GM18858 (cell line): ENCODE results near the gene TEKT1.

Experiments used
- ATAC-seq: cut with Tn5 transposase; IDR thresholded peaks from one replicate; pipeline ENCODE4 v1.9.1; 2021; ENCODE audit not compliant: unreplicated experiment

TEKT1 gene

DNA sequence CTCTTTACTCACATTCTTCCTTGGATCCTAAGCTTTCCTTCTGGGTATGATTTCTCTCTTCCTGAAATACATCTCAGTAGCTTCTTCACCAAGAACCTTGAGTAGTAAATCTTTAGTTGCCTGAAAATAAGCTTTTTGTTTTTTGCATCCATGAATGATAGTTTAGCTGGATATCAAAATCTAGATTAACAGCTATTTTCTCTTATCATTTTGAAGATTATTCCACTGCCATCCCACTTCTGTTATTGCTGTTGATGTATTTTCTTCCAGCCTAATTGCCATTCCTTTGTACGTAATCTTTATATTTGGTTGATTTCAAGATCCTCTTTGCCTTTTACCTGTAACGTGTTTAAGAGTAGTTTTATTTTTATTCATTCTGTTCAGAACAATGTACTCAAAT lies 63.1 kb downstream of the TEKT1 start:
- ATAC-seq: no peak

- no peak for ATAC-seq
These were observed 69.8 kb downstream of the TEKT1 start for GRCh38 chr17:6761779-6762178.

- no peak for ATAC-seq
These were observed 73.8 kb downstream of the TEKT1 start for GRCh38 chr17:6757747-6758146.

DNA sequence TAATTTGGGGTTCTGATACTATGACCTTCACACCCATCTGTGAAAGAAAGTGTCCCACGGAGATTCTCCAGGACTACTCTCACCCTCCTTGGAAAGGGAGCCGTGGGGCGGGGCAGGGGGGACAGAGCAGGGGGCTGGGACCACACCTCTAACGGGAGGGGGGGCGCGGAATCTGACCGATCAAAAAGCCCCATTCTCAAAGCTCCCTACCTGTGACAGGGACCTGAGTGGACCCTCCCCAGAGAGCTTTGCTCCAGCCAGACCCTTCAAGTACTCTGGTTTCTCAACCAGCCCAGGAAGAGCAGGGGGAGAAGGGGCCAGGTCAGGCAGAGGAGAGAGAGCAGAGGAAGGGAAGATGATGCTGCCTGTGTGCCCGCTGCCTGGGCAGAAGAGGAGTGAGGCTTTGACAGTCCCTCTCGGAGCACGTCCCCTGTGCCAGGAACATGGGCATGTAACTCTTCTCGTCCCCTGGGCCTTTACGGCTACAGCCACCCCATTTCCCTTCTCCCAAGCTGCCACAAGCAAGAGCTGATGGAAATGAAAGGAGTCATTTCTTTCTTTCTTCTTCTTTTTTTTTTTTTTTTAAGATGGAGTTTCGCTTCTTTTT lies 75.0 kb downstream of the TEKT1 start:
- no peak for ATAC-seq

DNA sequence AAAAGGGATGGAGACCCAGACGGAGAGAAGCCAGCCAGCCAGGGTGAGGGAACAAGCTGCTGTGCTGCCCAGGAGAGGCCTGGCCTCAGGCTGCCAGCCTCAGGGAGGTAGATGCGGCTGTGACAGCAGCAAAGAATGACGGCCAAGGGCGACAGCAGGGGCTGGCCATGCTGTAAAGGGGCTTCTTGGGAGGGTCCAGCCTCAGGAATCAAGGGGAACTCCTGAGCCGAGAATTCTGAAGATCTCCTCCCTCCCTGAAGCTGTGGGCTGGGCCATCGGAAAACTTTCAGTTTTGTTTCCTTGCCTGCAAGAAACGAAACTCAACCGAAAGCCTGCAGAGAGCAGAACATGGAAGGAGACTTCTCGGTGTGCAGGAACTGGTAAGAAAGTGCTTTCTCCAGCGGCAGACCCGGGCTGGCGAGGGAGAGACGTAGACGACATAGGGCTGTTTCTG lies 75.8 kb downstream of the TEKT1 start, which contains the start of gene XAF1:
Gene XAF1 (plus strand): TSS at position 316 of the 454 bp plus-strand sequence. CDS start 33 bp downstream, at position 349.
- ATAC-seq: no peak

DNA sequence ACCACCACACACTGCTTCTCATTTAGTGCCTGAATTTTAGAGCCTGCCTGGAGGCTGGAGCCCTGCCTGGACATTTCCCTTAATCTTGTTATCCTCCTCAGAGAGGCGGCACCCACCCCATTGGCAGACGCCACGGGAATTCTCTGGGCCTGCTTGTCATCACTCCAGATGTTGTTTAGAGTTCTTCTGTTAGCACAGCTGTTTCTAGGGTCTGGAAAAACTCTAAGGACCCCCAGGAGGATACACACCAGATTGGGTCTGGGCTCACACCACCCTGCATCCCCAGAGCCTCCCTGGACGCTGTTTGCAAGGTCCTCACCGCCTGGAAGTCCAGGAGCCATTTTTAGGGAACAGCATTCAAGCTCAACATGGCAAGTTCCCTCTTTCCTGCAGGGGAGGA lies 76.2 kb downstream of the TEKT1 start:
- no peak for ATAC-seq

GRCh38 chr17:6753546-6753945 lies 78.0 kb downstream of the TEKT1 start:
- ATAC-seq: no peak

DNA sequence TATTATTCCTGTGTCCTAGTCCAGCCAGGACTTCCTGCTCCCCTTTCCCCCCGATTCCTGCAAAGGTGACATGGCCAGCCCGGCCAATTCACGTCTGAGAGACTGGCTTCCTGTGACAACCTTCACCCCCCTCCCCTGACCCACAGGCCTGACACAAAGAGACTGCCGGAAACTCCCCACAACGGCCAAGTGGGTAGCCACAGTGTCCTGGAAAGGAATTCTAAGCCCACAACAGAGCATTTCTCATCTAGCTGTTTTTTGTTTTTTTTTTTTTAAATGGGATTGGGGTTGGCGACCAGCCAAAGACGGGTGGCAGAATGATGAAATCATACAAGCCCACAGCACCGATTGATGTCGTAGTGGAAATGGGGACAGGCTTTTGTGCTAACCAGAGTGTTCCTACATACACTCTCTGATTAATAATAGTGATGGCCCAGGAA lies 78.5 kb downstream of the TEKT1 start:
- ATAC-seq: no peak

GRCh38 chr17:6752068-6752909 lies 79.2 kb downstream of the TEKT1 start:
- ATAC-seq: no peak

GRCh38 chr17:6749519-6749918 lies 82.0 kb downstream of the TEKT1 start:
- no peak for ATAC-seq

- ATAC-seq: no peak
These were observed 82.9 kb downstream of the TEKT1 start for GRCh38 chr17:6748617-6749016.
